GM23248 (cell line): ENCODE data around the gene ULBP2.
"Not testable (repeated sequence)": the region's sequence is repeated elsewhere in the genome, so short reads cannot be mapped to it uniquely, and the experiment has no call there.

Experiments used
- EZH2 ChIP-seq: fragments of 200-600 bp; sonication (generic); IDR thresholded peaks from 2 replicates; pipeline ENCODE4 v1.6.1; 2018; ENCODE audit warnings: antibody characterized with exemption, mild to moderate bottlenecking; ENCODE audit not compliant: insufficient read depth, poor library complexity, severe bottlenecking
- EZH2phosphoT487 ChIP-seq: fragments of 200-600 bp; sonication (generic); IDR thresholded peaks from 2 replicates; pipeline ENCODE4 v1.6.1; 2018; ENCODE audit warnings: antibody characterized with exemption, moderate library complexity, mild to moderate bottlenecking, low read depth; ENCODE audit not compliant: insufficient read depth

DNA sequence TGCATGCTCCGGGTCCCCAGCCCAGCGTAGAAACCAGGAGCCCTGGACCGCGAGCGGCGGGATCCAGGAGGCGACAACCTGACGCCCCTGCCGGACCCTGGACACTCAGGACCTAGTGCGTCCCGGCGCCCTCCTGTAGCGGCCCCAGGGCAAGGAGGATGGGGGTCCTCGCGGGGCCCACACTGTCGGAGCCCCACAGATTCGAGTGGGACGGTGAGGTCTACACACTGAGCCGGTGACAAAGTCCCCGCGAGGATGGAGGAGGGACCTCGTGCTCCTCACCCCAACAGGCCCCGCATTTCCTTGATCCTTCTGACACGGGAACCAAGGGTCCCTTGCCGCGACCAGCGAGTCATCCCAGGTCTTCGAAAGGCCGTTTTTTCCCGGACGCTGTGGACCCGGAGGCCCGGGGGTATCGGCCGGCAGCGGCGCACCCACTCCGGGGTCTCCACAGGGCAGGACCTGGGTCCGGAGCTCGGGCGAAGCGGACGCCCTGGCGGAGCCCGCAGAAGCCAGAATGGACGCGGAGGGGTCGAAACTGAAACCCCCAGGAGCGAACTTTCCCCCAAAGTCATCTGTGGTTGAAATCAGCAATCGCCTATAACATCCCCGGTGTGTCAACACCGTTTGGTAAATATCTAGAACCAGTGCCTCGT is 12.6 kb downstream of the ULBP2 start:
- not testable (repeated sequence) for TF ChIP-seq EZH2, EZH2phosphoT487
